Neutrophil (primary cell): ENCODE data around the gene SOBP.

Source experiments
- H3K27ac ChIP-seq: fragments of 200-600 bp; sonication (generic); 2 replicates; pipeline ENCODE4 v1.5.1; 2016; ENCODE audit warnings: mild to moderate bottlenecking, moderate library complexity
- H3K27me3 ChIP-seq: fragments of 200-600 bp; sonication (generic); 2 replicates; pipeline ENCODE4 v1.6.0; 2016; ENCODE audit warnings: mild to moderate bottlenecking
- H3K36me3 ChIP-seq: fragments of 200-600 bp; sonication (generic); 2 replicates; pipeline ENCODE4 v1.5.1; 2017
- H3K4me1 ChIP-seq, 2 experiments: fragments of 200-600 bp in 1 of 2; sonication (generic) in 1 of 2; 1 replicate in 1 of 2; 2 replicates in 1 of 2; pipeline versions ENCODE4 v1.5.1 to v1.6.1; 2013 to 2016; ENCODE audit warnings: low read depth in 1 of 2, low read length in 1 of 2, mild to moderate bottlenecking in 1 of 2, moderate library complexity in 1 of 2; ENCODE audit not compliant: control insufficient read depth in 1 of 2, insufficient read depth in 1 of 2
- H3K4me3 ChIP-seq, 2 experiments: fragments of 200-600 bp in 1 of 2; sonication (generic) in 1 of 2; 1 replicate in 1 of 2; 2 replicates in 1 of 2; pipeline ENCODE4 v1.5.1; 2013 to 2016; ENCODE audit warnings: low read depth in 1 of 2, low read length in 1 of 2, mild to moderate bottlenecking in 1 of 2, moderate library complexity in 1 of 2
- H3K9me3 ChIP-seq: fragments of 200-600 bp; sonication (generic); 2 replicates; pipeline ENCODE4 v1.5.1; 2016
- CTCF ChIP-seq: fragments of 200-600 bp; sonication (generic); IDR thresholded peaks from 2 replicates; pipeline ENCODE4 v1.5.1; 2016; ENCODE audit warnings: antibody characterized with exemption

SOBP gene

GRCh38 chr6:107653183-107653580 lies 163.3 kb downstream of the SOBP start:
- H3K4me1 ChIP-seq = peaks cover 52% of the 10 kb centered on the region in 2 experiments
- H3K36me3 ChIP-seq = no peaks in the 10 kb centered on the region
- peaks cover 4% of the 10 kb centered on the region for H3K27me3 ChIP-seq
- no peak overlapping the region for H3K4me3 ChIP-seq
- no peaks in the 10 kb centered on the region for H3K9me3 ChIP-seq
- H3K27ac ChIP-seq = no peak overlapping the region
- no peak for TF ChIP-seq CTCF

- Histone ChIP-seq H3K36me3 (no peaks in the 10 kb centered on the region), H3K9me3 (no peaks in the 10 kb centered on the region), H3K27me3 (peaks cover 12% of the 10 kb centered on the region), H3K27ac (no peak overlapping the region), H3K4me1 (peaks cover 52% of the 10 kb centered on the region in 2 experiments), H3K4me3 (no peak overlapping the region)
- no peak for TF ChIP-seq CTCF
Observed at GRCh38 chr6:107653861-107654394, 164.0 kb downstream of the SOBP start.

GRCh38 chr6:107654764-107655163 lies 164.8 kb downstream of the SOBP start:
- no peaks in the 10 kb centered on the region for H3K36me3 ChIP-seq
- H3K4me1 ChIP-seq = peaks cover 52% of the 10 kb centered on the region in 2 experiments
- no peak overlapping the region for H3K4me3 ChIP-seq
- H3K27ac ChIP-seq = peak overlapping the region; percentile 40
- peaks cover 19% of the 10 kb centered on the region for H3K27me3 ChIP-seq
- TF ChIP-seq CTCF = no peak
- H3K9me3 ChIP-seq = no peaks in the 10 kb centered on the region

GRCh38 chr6:107655245-107655644 lies 165.3 kb downstream of the SOBP start:
- H3K36me3 ChIP-seq = no peaks in the 10 kb centered on the region

DNA sequence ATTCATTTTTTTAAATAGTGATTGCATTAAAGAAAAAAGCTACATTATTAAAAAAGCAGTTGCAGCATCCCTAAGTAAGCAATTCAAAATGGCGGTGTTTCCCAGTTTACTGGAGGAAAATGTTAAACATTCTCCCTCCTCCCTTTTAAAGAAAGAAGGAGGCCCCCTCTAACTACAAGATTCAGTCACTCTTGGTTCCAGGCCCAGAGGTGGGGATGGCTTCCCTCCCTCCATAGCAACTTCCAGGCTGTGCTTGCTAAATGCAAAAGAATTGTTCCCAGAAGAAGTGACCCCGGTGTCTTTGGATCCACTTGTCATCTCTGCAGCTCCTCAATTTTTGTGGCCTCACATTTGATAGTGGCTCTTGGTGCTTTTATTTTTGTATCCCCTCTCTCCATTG lies 165.9 kb downstream of the SOBP start:
- TF ChIP-seq CTCF = no peak
- H3K27ac ChIP-seq = no peak overlapping the region
- no peaks in the 10 kb centered on the region for H3K9me3 ChIP-seq
- peaks cover 52% of the 10 kb centered on the region in 2 experiments for H3K4me1 ChIP-seq
- H3K27me3 ChIP-seq = peaks cover 23% of the 10 kb centered on the region
- no peaks in the 10 kb centered on the region for H3K36me3 ChIP-seq
- H3K4me3 ChIP-seq = no peak overlapping the region

More at GRCh38 chr6:107655245-107655644, 165.3 kb downstream of the SOBP start:
- H3K9me3 ChIP-seq = no peaks in the 10 kb centered on the region
- no peak for TF ChIP-seq CTCF
- peaks cover 22% of the 10 kb centered on the region for H3K27me3 ChIP-seq
- peaks cover 52% of the 10 kb centered on the region in 2 experiments for H3K4me1 ChIP-seq
- peak overlapping the region; percentile 40 for H3K27ac ChIP-seq
- no peak overlapping the region for H3K4me3 ChIP-seq
